ENCODE data around the gene FBXL5. TPM values are rescaled to one million over a fixed set of nuclear protein-coding genes. Genes with fewer than 3 reads are reported as not detected.

The FBXL5 gene
- total RNA-seq, 1 experiment from 2014 or later, result 69.6 TPM

- Mint-ChIP-seq H3K27me3 (ENCODE audit: low read depth) (peaks cover 2% of the 10 kb centered on the region; the same call in 1 of the 2 replicates), H3K27ac (no peak overlapping the region), H3K4me1 (peaks cover 49% of the 10 kb centered on the region), H3K9me3 (no peaks in the 10 kb centered on the region), H3K36me3 (no peaks in the 10 kb centered on the region; the same call in 1 of the 2 replicates), H3K4me3 (peak overlapping the region; percentile 96)
- no peak for DNase-seq (ENCODE audit: low spot score)
- TF ChIP-seq JUN (CRISPR knock-in tag; IDR thresholded peaks at IDR 0.05) (no peak), PRDM15 (CRISPR knock-in tag; IDR thresholded peaks at IDR 0.05) (no peak), RELA (CRISPR knock-in tag; IDR thresholded peaks at IDR 0.05; ENCODE audit: borderline replicate concordance) (no peak), ZNF532 (CRISPR knock-in tag; IDR thresholded peaks at IDR 0.05; ENCODE audit: borderline replicate concordance) (no peak), FOXJ3 (CRISPR knock-in tag; IDR thresholded peaks at IDR 0.05; ENCODE audit: borderline replicate concordance) (no peak), TEAD4 (CRISPR knock-in tag; IDR thresholded peaks at IDR 0.05) (no peak)
- ChIA-PET CTCF (interaction anchor here (1.0 to 3.6 kb wide), 2 partner anchors 173 to 183 kb away, joined by 3 to 27 read pairs; partner anchors contain the start of gene CC2D2A), POLR2A (no interaction called here)
- no peak for ATAC-seq
Observed at GRCh38 chr4:15652841-15653240, 2.3 kb downstream of the FBXL5 start.

- H3K27ac Mint-ChIP-seq, result no peak overlapping the region
- ChIA-PET POLR2A (no interaction called here), CTCF (interaction anchor here (1.0 to 3.6 kb wide), 2 partner anchors 173 to 183 kb away, joined by 3 to 27 read pairs; partner anchors contain the start of gene CC2D2A)
- no peak for TF ChIP-seq NFYB (CRISPR knock-in tag; conservative IDR thresholded peaks at IDR 0.05; ENCODE audit: low read depth)
- TF ChIP-seq ZNF317 (CRISPR knock-in tag; IDR thresholded peaks at IDR 0.05; ENCODE audit: borderline replicate concordance, low read depth), result no peak
- TF ChIP-seq MAX (CRISPR knock-in tag; IDR thresholded peaks at IDR 0.05), result no peak
- no peak for TF ChIP-seq MLX (CRISPR knock-in tag; IDR thresholded peaks at IDR 0.05)
- no peak for TF ChIP-seq TEAD1 (CRISPR knock-in tag; IDR thresholded peaks at IDR 0.05)
- no peak for TF ChIP-seq ERG (CRISPR knock-in tag; IDR thresholded peaks at IDR 0.05)
- no peak for TF ChIP-seq TCF7 (CRISPR knock-in tag; IDR thresholded peaks at IDR 0.05; ENCODE audit: low read depth)
- TF ChIP-seq ZBTB21 (CRISPR knock-in tag; IDR thresholded peaks at IDR 0.05; ENCODE audit: borderline replicate concordance), result no peak
- H3K4me1 Mint-ChIP-seq, result peaks cover 48% of the 10 kb centered on the region
- DNase-seq (ENCODE audit: low spot score), result no peak
- no peaks in the 10 kb centered on the region for H3K9me3 Mint-ChIP-seq
- no peak overlapping the region for H3K4me3 Mint-ChIP-seq
- peaks cover 2% of the 10 kb centered on the region; the same call in 1 of the 2 replicates for H3K27me3 Mint-ChIP-seq (ENCODE audit: low read depth)
- ATAC-seq, result no peak
- H3K36me3 Mint-ChIP-seq, result no peaks in the 10 kb centered on the region; the same call in 1 of the 2 replicates
Observed at GRCh38 chr4:15652191-15652590, 3.0 kb downstream of the FBXL5 start.
